Measurements from ENCODE around the gene PLAAT3. TPM values are rescaled to one million over a fixed set of nuclear protein-coding genes. Genes with fewer than 3 reads are reported as not detected.
A peak's percentile ranks its signal among the peaks of the same experiment; 100 is the strongest.

The PLAAT3 gene
- total and polyA plus RNA-seq, 2 of the 8 experiments (the other 6 are each of a cell fraction or from before 2014, with no cell fraction given): 109 to 190 TPM

GRCh38 chr11:63613517-63614135 is 607 bp downstream of the PLAAT3 start (continued):
- TF ChIP-seq USF2 (IDR thresholded peaks at IDR 0.05; ENCODE audit: low read length) (peak; percentile 79; the same call in 1 of the 2 replicates), TAF1 (IDR thresholded peaks at IDR 0.05; ENCODE audit: low read depth, low read length) (no peak), E2F6 (IDR thresholded peaks at IDR 0.05) (peak; percentile 67), TCF12 (IDR thresholded peaks at IDR 0.05; ENCODE audit: low read depth, low read length) (no peak), RNF2 (IDR thresholded peaks at IDR 0.05; ENCODE audit: borderline replicate concordance, low read depth, low read length, missing control alignments, poor library complexity, severe bottlenecking) (no peak), POLR2A (IDR thresholded peaks at IDR 0.05; ENCODE audit: control extremely low read depth in 1 of 2, low read depth in 2 of 2, low read length in 2 of 2) (no peak; a peak in 1 of 3 replicates), CHD7 (IDR thresholded peaks at IDR 0.05; ENCODE audit: insufficient replicate concordance, low read length) (no peak), TEAD4 (IDR thresholded peaks at IDR 0.05; ENCODE audit: low read depth, low read length) (no peak), POLR2AphosphoS5 (IDR thresholded peaks at IDR 0.05; ENCODE audit: low read depth, low read length) (peak; percentile 14; the same call in 1 of the 2 replicates)
